ENCODE measurements around the gene SMG6.

SMG6 gene

GRCh38 chr17:2197271-2197670 is 106.3 kb downstream of the SMG6 start:
- no peak for DNase-seq

DNA sequence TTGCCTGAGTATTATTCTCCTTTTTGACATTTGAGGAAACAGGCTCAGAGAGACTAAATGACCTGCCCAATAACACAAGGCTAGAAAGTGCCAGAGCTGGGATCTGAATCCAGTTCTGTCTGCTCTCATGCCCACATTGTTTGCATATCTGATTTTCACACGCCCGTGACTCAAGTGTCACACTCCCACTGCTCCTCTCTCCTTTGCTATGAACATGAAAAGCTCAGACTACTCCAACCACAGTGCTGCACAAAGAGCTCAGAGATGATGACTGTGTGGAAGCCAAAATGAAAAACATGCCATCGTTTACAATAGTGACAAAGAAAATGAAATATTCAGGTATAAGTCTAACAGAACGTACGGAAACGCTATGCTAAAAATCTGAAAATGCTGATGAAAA is 107.9 kb downstream of the SMG6 start:
- DNase-seq, result no peak

DNA sequence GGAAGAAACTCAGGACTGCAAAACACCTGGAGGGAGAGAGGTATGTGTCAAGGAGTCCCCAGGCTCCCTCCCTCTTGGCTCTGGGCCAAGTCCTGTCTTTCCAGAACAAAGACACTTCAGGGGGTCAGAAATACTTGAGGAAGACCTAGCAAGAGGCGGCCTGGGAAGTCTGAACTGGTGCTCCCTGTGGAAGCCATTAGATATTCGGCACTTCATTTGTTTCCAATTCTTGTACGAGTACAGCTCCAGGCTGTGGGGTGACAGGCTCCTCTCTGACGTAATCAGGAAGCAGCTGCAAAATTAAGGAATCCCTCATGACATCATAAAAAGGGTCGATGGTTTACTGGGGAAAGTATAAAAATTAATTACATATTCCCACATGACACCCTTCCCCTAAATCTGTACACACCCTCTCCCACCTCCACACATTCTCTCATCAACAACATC is 108.7 kb downstream of the SMG6 start:
- no peak for DNase-seq

GRCh38 chr17:2192367-2193057 is 111.1 kb downstream of the SMG6 start:
- no peak for DNase-seq

GRCh38 chr17:2191785-2192184 is 111.8 kb downstream of the SMG6 start:
- DNase-seq, result no peak

DNA sequence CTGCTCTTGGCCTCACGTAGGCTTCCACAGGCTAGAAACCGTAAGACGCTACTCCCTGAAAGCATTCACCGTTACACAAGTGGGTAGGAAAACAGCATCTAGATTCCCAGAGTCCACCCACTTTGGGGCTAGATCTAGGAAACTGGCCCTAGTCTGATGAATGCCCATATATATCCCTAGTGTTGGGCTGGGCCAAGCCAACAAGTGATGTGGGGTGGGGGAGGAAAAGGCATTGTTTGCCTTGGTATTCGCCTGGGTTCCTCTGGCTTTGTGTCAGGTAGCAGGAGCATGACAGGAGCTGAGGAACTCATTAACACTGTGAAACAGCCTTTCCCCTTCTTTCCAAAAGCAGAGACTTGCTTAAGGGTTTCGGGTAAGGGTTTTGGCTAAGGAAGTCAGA is 112.4 kb downstream of the SMG6 start:
- DNase-seq, result no peak

GRCh38 chr17:2190014-2190413 is 113.6 kb downstream of the SMG6 start:
- no peak for DNase-seq

DNA sequence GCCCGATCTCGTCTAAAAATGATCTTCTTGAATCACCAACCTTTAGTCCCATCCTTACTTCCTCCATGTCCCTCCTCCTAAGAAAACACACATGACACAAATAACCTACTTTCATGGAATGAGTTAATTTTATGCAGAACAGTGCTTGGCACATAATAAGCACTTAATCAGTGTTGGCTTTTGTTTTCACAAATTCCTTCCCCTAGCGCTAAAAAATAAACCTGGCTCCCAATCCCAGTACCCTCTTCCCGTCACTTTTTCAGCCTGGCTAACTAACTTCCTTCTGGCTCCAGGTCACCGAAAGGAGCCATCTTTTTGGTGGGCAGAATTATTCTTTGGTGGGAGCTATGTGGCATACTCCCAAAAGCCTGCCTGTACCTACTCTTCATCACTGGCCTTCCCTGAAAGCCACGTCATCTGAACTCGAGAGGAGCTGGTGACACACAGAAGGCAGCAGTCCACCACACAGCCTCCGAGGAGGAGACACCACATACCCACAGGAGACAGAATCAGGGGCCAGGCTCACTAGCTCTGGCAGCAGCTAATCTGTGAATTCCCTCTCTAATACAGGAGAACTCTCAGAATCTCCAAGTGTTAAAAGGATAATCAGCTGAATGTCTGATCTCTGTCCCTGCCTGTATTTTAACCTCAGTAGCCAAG is 114.5 kb downstream of the SMG6 start:
- DNase-seq, result no peak

GRCh38 chr17:2187758-2188157 is 115.8 kb downstream of the SMG6 start:
- no peak for DNase-seq

DNA sequence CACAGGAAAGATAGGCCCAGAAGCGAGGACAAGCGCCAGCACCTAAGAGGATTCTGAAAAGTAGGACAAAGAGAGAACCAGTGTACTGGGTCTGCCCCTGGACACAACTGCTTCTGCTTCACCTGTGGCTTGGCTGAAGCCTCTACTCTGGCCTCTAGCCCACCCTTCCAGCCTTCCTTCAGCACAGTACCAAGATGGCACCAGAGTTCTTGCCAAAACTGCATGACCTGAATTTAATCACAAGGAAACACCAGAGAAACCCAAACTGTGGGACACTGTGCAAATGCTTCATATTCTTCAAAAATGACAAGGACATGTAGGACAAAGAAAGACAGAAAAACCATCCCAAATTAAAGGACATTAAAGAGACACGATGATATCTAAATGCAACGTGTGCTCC is 116.6 kb downstream of the SMG6 start:
- no peak for DNase-seq

GRCh38 chr17:2184993-2185931 is 118.3 kb downstream of the SMG6 start:
- DNase-seq, result no peak

DNA sequence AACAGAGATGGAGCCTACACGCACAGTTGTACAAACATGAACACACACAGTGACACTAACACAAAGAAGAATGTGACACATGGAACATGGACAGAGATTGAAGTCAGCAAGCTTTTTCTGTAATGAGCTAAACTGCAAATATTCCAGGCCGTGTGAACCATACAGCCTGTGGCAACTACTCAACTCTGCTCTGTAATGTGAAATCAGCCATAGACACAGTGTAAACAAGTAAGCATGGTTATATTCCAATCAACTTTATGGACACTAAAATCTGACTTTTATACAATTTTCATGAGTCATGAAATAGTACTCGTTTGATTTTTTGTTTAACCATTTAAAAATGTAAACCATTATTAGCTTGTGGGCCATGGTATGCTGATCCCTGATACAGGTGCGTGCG is 120.2 kb downstream of the SMG6 start:
- DNase-seq, result no peak

DNA sequence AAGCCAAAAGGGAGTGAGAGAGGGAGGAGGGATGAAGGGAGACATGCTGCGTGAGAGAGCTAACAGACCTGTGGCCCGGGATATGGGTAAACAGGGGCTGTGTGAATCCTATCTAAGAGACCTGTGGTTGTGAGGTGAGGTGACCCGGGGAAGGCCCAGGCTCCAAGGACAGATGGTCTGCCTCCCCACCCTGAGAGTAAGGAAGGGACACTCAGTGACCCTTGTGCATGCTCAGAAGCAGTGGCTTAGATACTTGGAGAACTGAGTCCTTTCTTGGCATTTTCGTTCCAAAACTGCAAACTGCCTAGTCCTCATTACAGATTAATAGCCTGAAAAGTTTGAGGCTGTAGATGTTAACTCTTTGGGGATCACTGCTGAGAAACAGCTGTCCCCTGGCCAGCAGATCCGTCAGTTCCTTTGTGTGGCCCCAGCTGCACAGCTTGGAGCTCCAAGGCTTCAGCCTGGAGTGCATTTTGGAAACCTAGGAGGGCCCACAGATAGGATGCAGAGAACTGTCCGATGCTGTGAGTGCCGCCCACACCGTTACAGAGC is 121.6 kb downstream of the SMG6 start:
- no peak for DNase-seq

DNA sequence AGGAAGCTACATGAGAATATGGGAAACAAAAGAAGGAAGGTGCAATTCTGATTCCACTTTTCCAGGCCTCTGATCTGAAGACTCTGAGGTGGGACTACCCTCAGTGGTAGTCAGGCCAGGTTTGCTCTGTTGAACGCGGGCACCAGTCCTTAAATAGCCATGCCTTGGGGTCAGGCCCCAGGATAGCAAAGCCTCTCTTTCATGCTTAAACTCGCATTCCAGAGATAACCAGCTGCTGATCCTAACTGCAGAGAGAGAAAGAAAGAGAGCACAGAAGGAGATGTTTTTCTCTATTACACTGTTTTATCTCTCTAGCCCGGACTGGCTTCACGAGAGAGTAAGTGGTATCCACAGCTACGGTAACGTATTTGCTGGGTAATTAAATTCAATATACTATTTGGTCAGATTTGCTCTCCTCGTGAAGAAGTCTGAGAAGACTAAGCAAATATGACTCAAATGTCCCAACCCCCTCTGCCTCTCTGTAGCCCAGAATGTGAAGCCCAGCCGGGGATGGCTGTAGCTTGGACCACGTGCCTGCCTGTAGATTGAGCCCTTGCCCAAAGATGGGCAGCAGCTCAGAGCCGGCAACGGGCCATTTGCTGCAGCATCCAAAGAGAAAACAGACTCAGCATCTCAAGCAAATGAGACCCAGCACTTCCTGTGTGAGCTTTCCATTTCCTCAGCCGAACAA is 122.2 kb downstream of the SMG6 start:
- no peak for DNase-seq

GRCh38 chr17:2180768-2181167 is 122.8 kb downstream of the SMG6 start:
- DNase-seq, result no peak

GRCh38 chr17:2179615-2180295 is 123.8 kb downstream of the SMG6 start:
- DNase-seq, result no peak

GRCh38 chr17:2178798-2179501 is 124.6 kb downstream of the SMG6 start:
- DNase-seq, result no peak

GRCh38 chr17:2177235-2177811 is 126.3 kb downstream of the SMG6 start:
- DNase-seq, result no peak

- DNase-seq, result no peak
Measured at GRCh38 chr17:2176499-2177169, 127.0 kb downstream of the SMG6 start.

DNA sequence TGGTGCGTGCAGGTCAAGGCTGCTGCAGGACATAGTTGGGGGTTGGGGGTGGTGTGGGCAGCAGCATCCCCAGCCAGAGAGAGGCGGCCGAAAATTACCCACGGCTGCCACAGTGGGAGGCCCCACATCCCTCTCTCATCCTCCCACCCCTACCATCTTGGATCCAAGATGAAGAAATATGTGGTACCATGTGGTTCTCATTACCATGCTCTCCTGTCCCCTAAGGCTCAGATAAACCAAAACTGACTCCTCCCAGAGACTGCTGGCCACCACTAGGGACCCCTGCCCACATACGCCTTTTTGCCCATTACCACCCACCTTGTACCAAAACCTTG is 128.3 kb downstream of the SMG6 start:
- DNase-seq, result no peak

All from NCI-H187 treated with DMSO at 0.1 percent for 48 hours (cell line).